Motor neuron (in vitro differentiated cells): Measurements from ENCODE around the gene BEAN1. TPM values are rescaled to one million over a fixed set of nuclear protein-coding genes. Genes with fewer than 3 reads are reported as not detected.
A peak's percentile ranks its signal among the peaks of the same experiment; 100 is the strongest.

Source experiments
- ATAC-seq, 8 experiments: fragments of 200-7000 bp; cut with Tn5 transposase; replicated peaks in 6 of 8; 2 replicates each; pipeline ENCODE4 v1.8.0; 2021; ENCODE audit warnings: mild to moderate bottlenecking in 8 of 8, moderate library complexity in 8 of 8
- H3K27ac ChIP-seq, 2 donors: fragments of 250-450 bp; sonication (Bioruptor Pico); 2 replicates each; pipeline ENCODE4 v1.9.0; 2021; ENCODE audit warnings: antibody characterized with exemption in 2 of 2, mild to moderate bottlenecking in 2 of 2, moderate library complexity in 1 of 2
- H3K4me1 ChIP-seq, 2 donors: fragments of 250-450 bp; sonication (Bioruptor Pico); replicated peaks in 1 of 2; 2 replicates each; pipeline ENCODE4 v1.6.1; 2021; ENCODE audit warnings: antibody characterized with exemption in 2 of 2, mild to moderate bottlenecking in 2 of 2, moderate library complexity in 1 of 2
- H3K4me3 ChIP-seq, 5 donors: fragments of 250-450 bp; sonication (Bioruptor Pico); 2 replicates each; pipeline ENCODE4 v1.9.0; 2021; ENCODE audit warnings: antibody characterized with exemption in 5 of 5, mild to moderate bottlenecking in 5 of 5, moderate library complexity in 4 of 5
- WGBS, 10 experiments: fragments of 450-650 bp; shearing (Covaris generic); methylation state at CpG; one replicate each; pipeline ENCODE4 v1.0.0; 2022; 5-methylcytosine and 5-hydroxymethylcytosine counted together
- in situ Hi-C, 9 experiments: fragments of 400-800 bp; cut with MboI; loops; one replicate each; pipeline ENCODE4 v1.15.0; 2021; ENCODE audit warnings: low sequenced_read_pairs in 9 of 9, low pct_unique_long_range_greater_than_20kb in 2 of 9; ENCODE audit not compliant: unreplicated experiment in 9 of 9
- total RNA-seq, 8 experiments: library from RNA; unstranded; fragments of 300-600 nt; gene quantifications; 2 replicates each; pipeline versions ENCODE4 v1.2.3 to v1.2.4, GENCODE V29; 2022

The BEAN1 gene
- total RNA-seq, 8 experiments from 2014 or later = 1.5 to 11.5 (median 3.3) TPM

DNA sequence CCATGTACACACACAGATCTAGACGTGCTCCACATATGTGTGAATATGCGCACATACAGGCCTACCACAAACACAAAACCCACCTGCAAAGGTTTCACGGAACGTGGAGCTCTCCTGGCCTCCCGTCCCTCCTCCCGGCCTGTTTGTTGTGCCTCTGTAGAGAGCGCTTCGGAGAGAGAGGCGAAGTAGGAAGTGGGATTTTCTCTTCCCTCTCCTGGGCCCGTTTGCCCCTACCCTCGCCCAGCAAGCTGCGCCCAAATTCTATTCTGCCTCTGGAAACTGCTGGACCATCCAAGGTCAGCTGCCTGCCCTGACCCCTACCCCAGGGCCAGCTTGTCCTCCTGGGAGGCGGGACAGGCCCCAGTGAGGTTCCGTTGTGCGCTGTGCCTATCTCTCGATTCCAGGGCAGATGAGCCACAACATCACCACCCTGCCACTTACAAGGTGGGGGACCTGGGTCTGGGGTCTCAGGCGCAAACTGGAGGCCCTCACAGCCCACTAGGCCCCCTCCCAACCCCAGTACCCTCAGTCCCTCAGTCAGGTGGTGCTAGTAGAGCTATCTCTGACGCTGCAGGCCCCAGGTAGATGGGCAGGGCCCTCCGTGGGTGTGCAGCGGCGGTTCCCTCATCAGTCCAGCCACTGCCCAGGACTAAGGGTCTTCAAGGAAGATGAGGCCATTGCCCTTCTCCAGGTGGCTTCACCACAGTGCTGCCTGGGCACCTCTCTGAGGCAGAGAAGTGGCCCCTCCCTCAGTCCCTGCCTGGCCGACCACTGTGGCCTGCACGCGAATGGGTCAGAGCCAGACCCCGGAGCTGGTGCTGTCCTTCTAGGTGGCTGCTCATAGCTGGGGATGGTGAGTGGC, 54.2 kb downstream of the BEAN1 start:
- no peak overlapping the region for H3K27ac ChIP-seq
- ATAC-seq = no peak
- in situ Hi-C loops = no loop called here
- no peaks in the 10 kb centered on the region for H3K4me1 ChIP-seq
- 70 to 92% (median 86%) methylated on average over 2 to 5 of the region's 25 CpGs; no CpG with 5 or more reads in 7 of the 10 experiments for WGBS, 10 experiments
- no peak overlapping the region for H3K4me3 ChIP-seq

DNA sequence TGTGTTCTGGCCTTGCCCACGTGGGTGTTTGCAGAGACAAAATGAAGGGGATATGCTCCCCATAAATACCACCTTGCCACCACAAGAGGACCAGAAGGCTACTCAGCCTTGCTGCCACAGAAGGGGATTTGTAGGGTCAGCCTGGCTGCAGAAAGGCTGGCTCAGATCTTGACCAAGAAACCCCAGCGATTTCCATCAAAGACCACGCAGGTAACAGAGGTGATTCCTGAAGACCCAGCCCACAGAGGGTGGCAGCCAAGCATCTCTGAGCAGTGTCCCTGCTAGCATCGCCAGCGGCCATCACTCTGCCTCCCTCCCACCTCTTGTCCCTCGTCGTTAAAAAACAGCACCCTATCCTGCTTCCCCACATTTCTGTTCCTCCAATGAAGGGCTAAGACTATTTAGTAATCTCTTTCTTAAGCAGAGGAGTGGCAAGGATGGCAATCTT, 54.9 kb downstream of the BEAN1 start:
- in situ Hi-C loops = no loop called here
- WGBS, 10 experiments = 40 to 100% (median 65%) methylated on average over 1 to 5 of the region's 7 CpGs; no CpG with 5 or more reads in 4 of the 10 experiments
- no peak overlapping the region for H3K4me3 ChIP-seq
- peaks cover 0 to 4% of the 10 kb centered on the region in 2 donors for H3K4me1 ChIP-seq
- no peak for ATAC-seq
- no peak overlapping the region for H3K27ac ChIP-seq

DNA sequence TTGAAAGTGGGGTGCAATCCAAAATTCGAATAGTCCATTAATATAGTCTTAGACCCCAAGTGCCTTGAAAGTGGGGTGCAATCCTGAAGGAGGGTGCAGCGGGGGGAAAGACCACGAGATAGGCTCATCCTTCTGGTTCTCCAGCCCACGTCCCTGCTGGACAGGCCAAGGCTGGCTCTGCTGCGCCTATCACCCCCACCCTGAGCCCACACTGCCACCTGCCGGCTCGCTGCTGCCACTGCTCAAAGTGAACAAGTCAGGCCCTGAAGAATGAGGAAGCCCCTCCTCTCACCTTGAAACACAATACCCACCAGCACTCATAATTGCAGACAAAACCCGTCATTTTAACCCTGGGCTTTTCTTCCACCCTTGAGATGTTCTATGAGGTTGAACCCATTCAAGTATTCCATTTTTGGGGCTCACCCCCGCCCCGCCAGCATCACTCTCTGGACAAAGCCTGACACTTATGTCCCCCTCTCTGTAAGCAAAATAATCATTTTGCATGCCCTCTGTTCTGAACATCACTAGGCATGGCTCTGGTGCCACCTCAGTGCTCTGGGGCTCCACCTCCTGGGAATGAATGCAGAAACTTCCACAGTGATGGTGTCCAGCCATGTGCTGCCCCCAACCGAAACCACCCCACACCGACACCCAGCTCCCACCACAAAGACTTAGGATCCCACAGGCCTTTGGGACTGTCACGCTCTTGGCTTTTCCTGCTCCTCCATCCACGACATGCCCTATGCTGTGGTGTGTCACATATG, 56.8 kb downstream of the BEAN1 start:
- Histone ChIP-seq H3K4me3 (no peak overlapping the region), H3K4me1 (peaks cover 0 to 4% of the 10 kb centered on the region in 2 donors), H3K27ac (no peak overlapping the region)
- ATAC-seq = peak; percentile 18 to 88 (median 78)
- in situ Hi-C loops = no loop called here
- 13 to 67% (median 30%) methylated on average over 1 to 10 of the region's 14 CpGs; no CpG with 5 or more reads in 2 of the 10 experiments for WGBS, 10 experiments

DNA sequence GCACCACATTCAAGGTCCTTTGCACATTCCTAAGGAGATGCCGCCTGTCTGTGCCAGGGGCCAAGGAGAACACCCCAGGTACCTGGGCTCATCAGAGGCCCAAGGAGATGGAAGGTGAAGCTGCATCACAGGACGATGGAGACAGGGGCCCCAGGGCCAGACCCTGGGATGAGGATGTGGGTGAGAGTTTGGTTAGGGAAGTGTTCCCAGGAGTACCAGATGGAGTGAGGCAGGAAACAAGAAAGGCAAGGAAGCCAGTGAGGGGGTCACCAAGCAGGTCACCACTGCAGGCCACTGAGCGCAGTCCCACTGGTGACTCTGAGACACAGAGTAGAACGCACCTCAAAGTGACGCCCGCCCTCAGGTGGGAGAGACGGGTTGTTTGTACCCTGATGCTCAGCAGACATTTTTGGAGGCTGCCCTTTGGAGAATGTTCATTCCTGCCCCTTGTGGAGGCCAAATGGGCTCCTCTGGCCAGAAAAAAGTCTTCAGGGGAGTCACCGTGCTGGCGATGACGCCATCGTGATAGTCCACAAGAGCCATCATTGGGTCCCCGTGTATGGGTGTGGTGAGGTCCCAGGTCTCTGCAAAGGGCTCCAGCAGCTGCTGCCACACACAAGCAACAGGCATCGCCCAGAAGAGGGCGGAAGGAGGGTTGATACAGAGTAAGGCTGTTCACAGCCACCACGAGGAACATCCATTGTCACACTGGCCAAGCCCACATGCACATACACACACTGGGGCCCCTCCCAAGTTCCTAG, 57.5 kb downstream of the BEAN1 start:
- H3K27ac ChIP-seq = no peak overlapping the region
- ATAC-seq = no peak
- in situ Hi-C loops = no loop called here
- no peak overlapping the region for H3K4me3 ChIP-seq
- WGBS, 10 experiments = 17 to 93% (median 84%) methylated on average over 1 to 8 of the region's 15 CpGs
- H3K4me1 ChIP-seq = peaks cover 0 to 4% of the 10 kb centered on the region in 2 donors

DNA sequence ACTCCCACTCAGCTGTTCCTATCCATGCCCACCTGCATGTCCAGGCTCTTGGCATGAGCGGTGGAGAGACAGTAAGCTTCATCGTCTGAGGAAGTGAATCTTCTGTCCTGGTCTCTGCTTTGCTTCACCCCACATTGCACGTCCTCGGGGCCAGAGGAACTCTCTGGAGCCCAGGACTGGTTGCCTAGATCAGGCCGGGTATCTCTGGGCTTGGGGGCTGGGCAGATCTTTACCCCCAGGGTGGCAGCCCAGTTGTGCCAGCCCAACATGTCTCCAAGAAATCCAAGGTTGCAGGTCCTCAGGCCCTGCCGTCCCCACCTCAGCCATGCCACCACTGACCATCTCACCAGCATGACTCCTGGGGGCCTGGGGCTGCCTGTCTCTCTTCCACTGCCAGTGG, 58.3 kb downstream of the BEAN1 start:
- in situ Hi-C loops = no loop called here
- Histone ChIP-seq H3K4me3 (no peak overlapping the region), H3K4me1 (peaks cover 0 to 4% of the 10 kb centered on the region in 2 donors), H3K27ac (no peak overlapping the region)
- ATAC-seq = no peak
- WGBS, 10 experiments = 90 to 100% (median 90%) methylated on average over 1 to 3 of the region's 6 CpGs; no CpG with 5 or more reads in 7 of the 10 experiments

DNA sequence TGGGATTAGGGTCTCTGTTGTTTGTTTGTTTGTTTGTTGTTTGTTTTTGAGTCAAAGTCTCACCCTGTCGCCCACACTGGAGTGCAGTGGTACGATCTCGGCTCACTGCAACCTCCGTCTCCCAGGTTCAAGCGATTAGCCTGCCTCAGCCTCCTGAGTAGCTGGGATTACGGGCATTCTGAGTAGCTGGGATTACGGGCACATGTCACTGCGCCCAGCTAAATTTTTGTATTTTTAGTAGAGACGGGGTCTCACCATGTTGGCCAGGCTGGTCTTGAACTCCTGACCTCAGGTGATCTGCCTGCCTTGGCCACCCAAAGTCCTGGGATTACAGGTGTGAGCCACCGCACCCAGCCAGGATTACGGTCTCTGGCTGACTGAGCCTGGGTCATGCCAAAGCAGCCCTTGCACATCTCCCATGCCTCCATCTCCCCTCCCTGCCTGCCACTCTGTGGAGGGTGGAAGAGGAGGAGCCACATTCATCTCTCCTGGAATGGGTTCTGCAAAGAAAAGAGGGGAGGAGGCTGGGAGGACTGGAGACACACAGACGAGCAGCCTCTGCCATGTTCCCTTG, 59.2 kb downstream of the BEAN1 start:
- Histone ChIP-seq H3K4me1 (peaks cover 0 to 4% of the 10 kb centered on the region in 2 donors), H3K4me3 (no peak overlapping the region), H3K27ac (no peak overlapping the region)
- ATAC-seq = no peak
- in situ Hi-C loops = no loop called here
- 87 to 100% (median 98%) methylated on average over 2 to 7 of the region's 12 CpGs; no CpG with 5 or more reads in 2 of the 10 experiments for WGBS, 10 experiments

DNA sequence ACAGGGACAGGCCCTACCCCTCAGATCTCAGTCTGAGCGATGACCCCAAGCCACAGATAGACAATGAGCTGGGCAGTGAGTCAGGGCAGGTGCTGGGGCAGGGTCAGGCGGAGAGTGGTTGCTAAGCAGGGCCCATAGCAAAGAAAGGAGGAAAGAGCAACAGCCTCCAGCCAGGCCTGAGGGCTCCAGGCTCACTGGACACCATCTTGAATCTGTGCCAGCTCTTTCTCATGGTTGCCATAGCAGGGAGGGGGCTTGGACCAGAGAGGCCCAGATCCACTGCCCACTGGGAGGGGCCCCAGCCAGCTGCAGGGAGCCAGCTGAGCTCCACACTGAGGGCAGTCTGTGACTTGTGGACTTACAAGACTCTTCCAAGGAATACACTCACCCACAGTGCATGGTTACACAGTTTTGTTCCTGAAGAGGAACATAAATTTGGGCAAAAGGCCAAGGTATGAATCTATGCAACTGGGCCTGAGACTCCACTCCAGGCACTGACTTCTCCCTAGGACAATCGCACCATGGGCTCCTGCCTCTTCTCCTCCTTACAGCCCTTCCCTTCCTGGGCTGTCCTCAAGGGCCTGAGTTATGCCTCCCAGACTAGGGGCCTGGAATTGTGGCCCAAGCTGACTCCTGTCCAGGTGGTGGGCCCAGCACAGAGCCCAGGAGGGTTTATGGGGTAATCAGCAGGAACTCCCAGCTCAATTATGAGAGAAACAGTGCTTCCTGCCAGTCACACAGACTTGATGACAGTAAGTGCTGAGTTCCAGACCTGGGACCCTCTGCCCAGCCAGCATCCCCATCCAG, 59.9 kb downstream of the BEAN1 start:
- 0 to 100% (median 81%) methylated on average over 1 to 3 of the region's 3 CpGs; no CpG with 5 or more reads in 5 of the 10 experiments for WGBS, 10 experiments
- no peak overlapping the region for H3K4me3 ChIP-seq
- peaks cover 0 to 4% of the 10 kb centered on the region in 2 donors for H3K4me1 ChIP-seq
- no peak overlapping the region for H3K27ac ChIP-seq
- in situ Hi-C loops = no loop called here
- ATAC-seq = peak in 7 of 8 experiments; percentile 10 to 87 (median 70)

DNA sequence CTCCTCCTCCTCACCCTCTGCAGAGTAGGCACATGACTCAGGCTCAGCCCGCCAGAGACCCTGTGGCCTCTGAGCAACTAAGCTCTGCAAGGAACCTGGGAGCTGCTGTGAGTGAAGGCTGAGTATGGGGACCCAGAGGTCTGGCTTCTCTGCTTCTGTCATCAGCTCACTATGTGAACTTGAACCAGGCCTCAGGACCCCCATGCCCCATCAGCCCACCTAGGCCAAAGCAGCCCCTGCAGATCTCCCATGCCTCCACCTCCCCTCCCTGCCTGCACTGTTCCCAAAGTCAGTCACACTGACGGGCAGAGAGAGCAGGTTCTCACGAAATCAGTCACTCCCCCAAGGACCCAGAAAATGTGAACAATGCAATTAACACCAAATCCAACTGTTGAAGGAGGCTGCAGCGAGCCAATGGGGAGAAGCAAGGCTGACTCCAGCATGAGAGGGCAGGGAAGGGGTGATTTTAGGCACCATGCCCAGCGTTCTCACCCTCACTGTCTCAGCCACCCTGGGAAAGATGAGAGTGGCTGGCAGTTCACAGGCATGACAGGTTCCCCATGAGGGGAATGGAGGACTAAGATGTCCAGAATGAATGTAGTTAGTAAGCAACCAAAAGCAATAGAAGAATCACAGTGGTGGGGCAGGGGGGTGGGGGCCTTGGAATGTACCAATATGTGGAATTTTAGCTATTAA, 60.6 kb downstream of the BEAN1 start:
- WGBS, 10 experiments = 34 to 69% (median 55%) methylated on average over 1 to 2 of the region's 5 CpGs; no CpG with 5 or more reads in 6 of the 10 experiments
- Histone ChIP-seq H3K27ac (no peak overlapping the region), H3K4me1 (peaks cover 0 to 4% of the 10 kb centered on the region in 2 donors), H3K4me3 (no peak overlapping the region)
- in situ Hi-C loops = no loop called here
- ATAC-seq = no peak

DNA sequence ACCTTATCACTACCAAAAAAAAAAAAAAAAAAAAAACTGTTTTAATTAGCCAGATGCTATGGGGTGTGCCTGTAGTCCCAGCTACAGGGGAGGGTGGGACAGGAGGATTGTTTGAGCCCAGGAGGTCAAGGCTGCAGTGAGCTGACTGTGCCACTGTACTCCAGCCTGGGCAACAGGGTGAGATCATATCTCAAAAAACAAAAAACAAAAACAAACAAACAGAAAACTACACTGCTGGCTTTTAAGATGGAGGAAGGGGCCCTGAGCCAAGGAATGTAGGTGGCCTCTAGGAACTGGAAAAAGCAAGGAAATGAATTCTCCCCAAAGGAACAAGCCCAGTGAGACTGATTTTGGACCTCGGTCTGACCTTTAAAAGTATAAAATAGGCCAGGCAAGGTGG, 61.4 kb downstream of the BEAN1 start:
- no peak overlapping the region for H3K4me3 ChIP-seq
- in situ Hi-C loops = no loop called here
- no peak overlapping the region for H3K27ac ChIP-seq
- ATAC-seq = peak in 2 of 8 experiments; percentile 8 to 37
- 67 to 100% (median 100%) methylated on average over 1 of the region's 1 CpG; no CpG with 5 or more reads in 5 of the 10 experiments for WGBS, 10 experiments
- peaks cover 0 to 4% of the 10 kb centered on the region in 2 donors for H3K4me1 ChIP-seq

DNA sequence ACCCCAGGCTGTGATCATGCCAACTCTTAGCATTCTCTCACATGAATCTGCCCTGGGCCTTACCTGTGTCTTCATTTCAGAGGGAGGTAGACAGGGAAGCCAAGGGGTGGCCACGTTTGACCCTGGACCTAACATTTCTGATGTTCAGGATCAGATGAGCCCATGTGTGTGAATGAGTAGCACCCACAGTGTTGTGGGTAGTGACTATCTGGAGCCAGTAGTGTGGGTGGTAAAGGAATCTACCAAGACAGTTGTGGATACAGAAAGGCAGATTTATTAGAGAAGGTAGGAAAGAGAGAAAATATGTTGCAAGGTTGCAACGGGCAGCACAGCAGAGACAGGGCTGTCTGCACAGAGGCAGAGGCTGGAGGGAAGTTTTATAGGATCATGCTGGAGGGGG, 62.3 kb downstream of the BEAN1 start:
- peaks cover 0 to 4% of the 10 kb centered on the region in 2 donors for H3K4me1 ChIP-seq
- H3K27ac ChIP-seq = no peak overlapping the region
- in situ Hi-C loops = no loop called here
- no peak for ATAC-seq
- no peak overlapping the region for H3K4me3 ChIP-seq
- 25 to 89% (median 80%) methylated on average over 1 to 2 of the region's 2 CpGs; no CpG with 5 or more reads in 1 of the 10 experiments for WGBS, 10 experiments

DNA sequence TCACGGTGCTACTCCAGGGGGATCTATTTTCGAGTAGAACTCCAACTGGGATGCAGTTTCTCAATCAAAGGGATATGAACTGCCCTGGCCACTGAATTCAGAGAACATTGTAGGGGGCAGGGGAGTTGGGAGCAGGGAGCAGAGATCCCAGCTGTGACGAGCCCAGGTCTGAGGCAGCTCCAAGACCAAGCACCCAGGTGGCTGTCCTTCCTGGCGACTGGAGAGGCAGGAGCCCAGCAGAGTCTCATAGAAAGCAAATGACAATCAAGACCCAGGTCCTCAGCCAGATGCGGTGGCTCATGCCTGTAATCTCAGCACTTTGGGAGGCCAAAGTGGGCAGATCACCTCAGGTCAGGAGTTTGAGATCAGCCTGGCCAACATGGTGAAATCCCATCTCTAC, 62.7 kb downstream of the BEAN1 start:
- ATAC-seq = no peak
- Histone ChIP-seq H3K27ac (no peak overlapping the region), H3K4me1 (peaks cover 0 to 4% of the 10 kb centered on the region in 2 donors), H3K4me3 (no peak overlapping the region)
- WGBS, 10 experiments = 57 to 100% (median 77%) methylated on average over 1 to 3 of the region's 5 CpGs; no CpG with 5 or more reads in 6 of the 10 experiments
- in situ Hi-C loops = loop anchor here in 1 of 9 experiments (10.0 kb wide), 1 partner anchor 85 kb away; no protein-coding TSS in a partner anchor
